Fibroblast of peridontal ligament (primary cell): Measurements from ENCODE around the gene BCLAF1.
"Not testable (repeated sequence)": the region's sequence is repeated elsewhere in the genome, so short reads cannot be mapped to it uniquely, and the experiment has no call there.

ENCODE experiments used
- DNase-seq: peaks from one replicate; pipeline ENCODE4 v3.0.0-alpha.2; 2010; ENCODE audit errors: extremely low read depth

The BCLAF1 gene

DNA sequence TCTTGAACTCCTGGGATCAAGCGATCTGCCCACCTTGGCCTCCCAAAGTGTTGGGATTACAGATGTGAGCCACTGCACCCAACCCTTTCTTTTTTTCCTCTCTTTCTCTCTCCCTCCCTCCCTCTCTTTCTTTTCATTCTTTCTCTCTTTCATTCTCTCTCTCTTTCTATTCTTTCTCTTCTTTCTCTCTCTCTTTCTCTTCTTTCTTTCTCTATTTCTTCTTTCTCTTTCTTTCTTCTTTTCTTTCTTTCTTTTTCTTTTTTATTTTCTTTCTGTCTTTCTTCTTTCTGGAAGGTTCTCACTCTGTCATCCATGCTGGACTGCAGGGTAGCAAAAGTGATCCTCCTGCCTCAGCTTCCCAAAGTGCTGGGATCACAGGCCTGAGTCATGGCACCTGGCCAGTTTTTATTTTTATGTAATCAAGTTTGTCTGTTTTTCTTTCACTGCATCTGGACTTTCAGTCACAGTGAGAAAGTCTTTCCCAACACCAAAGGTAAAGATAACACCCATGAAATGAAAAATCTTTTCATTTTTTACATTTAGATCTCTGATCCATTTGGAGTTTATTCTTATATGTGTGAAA, 20.2 kb upstream of the BCLAF1 start:
- DNase-seq: no peak

DNA sequence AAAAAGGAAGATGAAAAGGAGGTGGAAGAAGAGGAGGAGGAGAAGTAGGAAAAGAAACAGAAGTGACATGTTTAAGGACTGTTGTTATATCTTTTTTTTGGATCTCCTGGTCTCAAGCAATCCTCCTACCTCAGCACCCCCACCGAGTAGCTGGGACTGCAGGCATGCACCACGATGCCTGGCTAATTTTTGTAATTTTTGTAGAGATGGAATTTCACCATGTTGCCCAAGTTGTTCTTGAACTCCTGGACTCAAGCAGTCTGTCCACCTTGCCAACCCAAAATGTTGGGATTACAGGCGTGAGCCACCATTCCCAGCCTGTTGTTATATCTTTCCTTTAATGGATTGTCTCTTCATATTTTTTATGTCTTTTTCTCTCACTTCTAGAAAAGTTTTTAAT, 19.5 kb upstream of the BCLAF1 start:
- DNase-seq: no peak

GRCh38 chr6:136308469-136308868, 18.8 kb upstream of the BCLAF1 start:
- not testable (repeated sequence) for DNase-seq

GRCh38 chr6:136307351-136307750, 17.7 kb upstream of the BCLAF1 start:
- DNase-seq: no peak

DNA sequence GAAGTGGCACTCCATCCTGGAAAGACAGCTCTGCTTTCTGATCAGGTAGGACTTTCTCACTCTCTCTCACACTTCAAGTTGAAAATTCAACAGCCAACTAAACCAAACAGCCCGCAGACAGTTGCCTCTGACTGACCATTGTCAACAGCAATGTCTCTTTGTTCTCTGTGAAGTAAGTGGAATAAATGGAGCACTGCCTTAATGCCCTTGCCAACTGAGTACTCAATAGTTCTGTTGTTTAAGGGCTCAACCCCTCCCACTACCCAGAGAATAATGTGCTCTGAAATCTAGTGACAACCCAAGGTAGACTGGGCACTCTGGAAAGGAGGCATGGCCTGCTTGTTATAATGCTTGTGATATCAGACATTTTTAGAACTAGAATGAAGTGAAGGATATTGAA, 16.8 kb upstream of the BCLAF1 start:
- no peak for DNase-seq

GRCh38 chr6:136304410-136304809, 14.8 kb upstream of the BCLAF1 start:
- no peak for DNase-seq

DNA sequence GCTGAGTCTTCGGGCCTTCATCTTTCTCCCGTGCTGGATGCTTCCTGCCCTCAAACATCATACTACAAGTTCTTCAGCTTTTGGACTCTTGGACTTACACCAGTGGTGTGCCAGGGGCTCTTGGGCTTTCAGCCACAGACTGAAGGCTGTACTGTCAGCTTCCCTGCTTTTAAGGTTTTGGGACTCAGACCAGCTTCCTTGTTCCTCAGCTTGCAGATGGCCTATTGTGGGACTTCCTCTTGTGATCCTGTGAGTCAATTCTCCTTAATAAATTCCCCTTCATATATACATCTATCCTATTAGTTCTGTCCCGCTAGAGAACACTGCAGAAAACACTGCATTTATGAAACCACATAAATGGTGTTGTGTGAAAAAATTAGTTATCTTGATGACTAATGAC, 13.9 kb upstream of the BCLAF1 start:
- no peak for DNase-seq

DNA sequence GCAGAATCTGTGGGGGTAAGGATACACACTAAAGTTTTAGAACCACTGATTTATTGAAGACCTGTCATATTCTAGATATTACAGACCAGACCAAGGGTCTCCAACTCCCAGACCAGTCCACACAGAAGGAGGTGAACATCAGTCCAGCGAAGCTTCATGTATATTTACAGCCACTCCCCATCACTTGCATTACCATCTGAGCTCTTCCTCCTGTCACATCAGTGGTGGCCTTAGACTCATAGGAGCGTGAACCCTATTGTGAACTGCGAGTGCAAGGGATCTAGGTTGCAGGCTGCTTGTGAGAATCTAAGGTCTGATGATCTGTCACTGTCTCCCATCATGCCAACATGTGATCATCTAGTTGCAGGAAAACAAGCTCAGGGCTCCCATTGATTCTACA, 5.0 kb upstream of the BCLAF1 start:
- no peak for DNase-seq

DNA sequence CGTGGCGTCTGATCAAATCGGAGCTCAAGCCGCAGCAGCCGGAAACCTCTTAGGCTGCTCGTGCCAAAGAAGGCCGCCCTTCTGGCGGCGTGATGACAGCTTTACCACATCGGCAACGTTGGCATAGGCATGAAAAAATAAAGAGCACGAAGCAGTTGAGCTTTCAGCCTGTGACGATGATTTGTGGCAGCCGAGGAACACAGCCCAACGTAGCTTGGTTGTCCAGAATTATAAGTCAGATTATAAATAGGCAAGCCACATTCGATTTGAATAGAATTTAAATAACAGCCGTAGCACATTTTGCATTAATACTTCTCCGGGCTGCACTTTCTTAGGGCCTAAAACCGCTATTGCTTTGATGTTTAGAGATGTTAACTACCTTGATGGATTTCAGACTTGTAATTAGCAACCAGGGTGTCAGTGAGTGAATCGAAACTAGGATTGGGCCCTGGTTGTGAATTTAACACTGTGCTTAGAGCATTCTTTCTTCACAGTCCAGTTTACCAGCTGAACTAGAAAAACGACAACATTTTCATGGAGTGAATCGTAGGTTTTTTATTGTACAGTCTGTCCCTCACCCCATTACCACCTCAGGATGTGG, 864 bp upstream of the BCLAF1 start:
- peak; percentile 95 for DNase-seq

GRCh38 chr6:136289327-136289578, 393 bp downstream of the BCLAF1 start:
- peak; percentile 87 for DNase-seq

DNA sequence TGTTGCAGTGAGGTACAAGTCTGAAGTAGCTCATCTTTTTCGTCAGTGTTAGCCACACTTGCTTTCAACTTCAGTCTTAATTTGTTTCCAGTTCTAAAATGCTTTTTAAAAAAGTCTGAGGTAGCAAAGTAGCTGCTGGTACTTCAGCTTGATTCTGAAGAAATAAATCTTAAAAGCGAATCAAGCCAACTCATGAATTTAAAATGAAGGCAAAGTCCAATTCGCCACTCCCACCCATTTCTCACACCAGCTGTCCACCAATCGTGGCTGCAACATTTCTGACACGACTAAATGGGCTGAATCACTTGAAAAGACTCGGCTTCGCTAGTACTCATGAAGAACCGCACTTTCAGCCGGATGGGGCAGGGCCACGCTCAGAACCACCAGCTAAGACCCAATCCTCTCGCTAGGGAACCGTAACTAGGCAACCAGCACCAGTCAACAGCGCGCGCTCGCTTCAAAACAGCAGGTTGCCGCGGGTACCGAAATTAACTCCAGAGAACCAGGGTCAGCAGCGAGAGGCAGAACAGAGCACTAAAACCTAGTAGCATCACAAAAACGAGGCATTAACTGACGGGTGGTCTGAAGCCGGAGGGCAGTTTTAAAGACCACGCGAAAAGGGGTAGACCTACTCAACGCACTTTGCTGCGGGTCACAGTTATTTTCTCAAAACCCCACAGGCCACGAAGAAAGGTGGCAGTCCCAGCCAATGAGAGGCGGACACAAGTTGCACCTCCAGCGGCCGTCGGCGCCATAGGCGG, 900 bp downstream of the BCLAF1 start:
- DNase-seq: peak; percentile 96

DNA sequence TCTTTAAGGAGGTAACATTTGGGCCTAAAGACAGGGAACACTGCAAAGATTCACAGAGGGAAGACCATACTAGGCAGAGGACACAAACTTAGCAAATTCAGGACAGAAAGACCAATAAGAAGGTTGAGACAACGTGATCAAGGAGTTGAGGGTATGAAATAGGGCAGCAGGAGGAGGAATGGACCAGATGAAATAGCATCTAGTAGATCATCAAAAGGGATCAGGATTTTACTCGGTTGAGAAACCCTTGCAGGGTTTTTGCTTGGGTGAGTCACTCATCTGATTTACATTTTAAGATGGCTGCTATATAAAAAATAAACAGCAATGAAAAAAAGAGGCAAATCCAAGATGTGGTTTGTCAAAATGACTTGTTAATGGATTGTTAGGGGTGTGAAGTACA, 4.7 kb downstream of the BCLAF1 start:
- DNase-seq: peak; percentile 69

GRCh38 chr6:136282906-136283305, 6.7 kb downstream of the BCLAF1 start:
- no peak for DNase-seq

- DNase-seq: no peak
Observed at GRCh38 chr6:136280032-136280609, 9.5 kb downstream of the BCLAF1 start.

GRCh38 chr6:136274062-136274461, 15.6 kb downstream of the BCLAF1 start:
- DNase-seq: peak; percentile 39

GRCh38 chr6:136265101-136265500, 24.5 kb downstream of the BCLAF1 start:
- no peak for DNase-seq

GRCh38 chr6:136262940-136263339, 26.7 kb downstream of the BCLAF1 start:
- DNase-seq: no peak

DNA sequence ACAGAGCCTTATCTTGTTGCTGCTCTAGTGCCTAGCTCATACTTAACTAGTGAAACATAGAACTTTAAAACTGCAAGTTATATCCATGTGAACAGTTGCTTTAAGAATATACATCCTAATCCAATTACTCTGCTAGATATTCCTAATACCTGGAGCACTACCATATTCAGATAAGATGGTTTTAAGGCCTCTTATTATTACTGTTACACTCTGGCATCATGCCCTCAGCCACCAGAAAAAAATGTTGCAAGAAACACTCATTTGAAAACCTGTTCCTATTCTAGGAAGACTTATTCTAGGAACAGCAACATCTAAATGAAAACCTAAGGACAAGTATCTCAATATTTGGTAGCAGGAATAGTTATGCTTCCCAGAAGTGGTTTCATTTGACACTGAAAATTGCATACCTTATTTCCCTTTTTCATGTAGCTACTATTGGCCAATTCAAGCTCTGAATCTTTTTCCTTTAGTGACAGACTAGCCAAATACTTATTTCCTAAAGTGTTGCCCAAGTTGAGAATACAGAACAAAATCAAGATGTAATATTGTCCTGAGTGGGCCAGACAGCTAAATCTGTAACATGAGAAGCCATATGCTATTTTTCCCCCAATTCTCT, 34.7 kb downstream of the BCLAF1 start:
- DNase-seq: no peak

- DNase-seq: no peak
Observed at GRCh38 chr6:136253734-136254133, 35.9 kb downstream of the BCLAF1 start.

DNA sequence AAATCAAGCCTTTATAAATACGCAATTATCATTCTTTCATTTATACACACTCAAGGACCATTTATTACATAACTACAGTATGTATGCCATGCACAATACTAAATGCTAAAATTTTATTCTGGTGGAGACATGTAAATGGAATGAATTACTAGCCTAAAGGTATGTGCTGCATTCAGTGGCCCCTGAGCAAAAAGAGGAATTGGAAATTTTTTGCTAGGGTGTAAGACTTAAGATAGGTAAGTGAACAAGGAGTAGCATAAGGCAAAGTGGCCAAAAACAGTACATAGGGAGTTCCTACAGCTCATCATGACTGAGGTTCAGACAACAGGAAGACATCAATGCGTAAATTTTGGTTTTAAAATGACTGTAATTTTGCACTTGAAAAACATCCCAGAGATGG, 37.2 kb downstream of the BCLAF1 start:
- DNase-seq: no peak

- no peak for DNase-seq
Observed at GRCh38 chr6:136251394-136251793, 38.3 kb downstream of the BCLAF1 start.

GRCh38 chr6:136250686-136251008, 39.0 kb downstream of the BCLAF1 start:
- DNase-seq: no peak
